HL-60 (cell line): ENCODE measurements around the gene PERCC1.

Experiments
- DNase-seq, 2 experiments: peaks; one replicate each; pipeline ENCODE4 v3.0.0-alpha.2; 2010 to 2020; ENCODE audit warnings: low read depth in 1 of 2, low spot score in 1 of 2
- H3K27ac ChIP-seq: fragments of 250-450 bp; sonication (Bioruptor Pico); replicated peaks from 2 replicates; pipeline ENCODE4 v1.5.1; 2020; ENCODE audit warnings: mild to moderate bottlenecking, moderate library complexity
- H3K27me3 ChIP-seq: fragments of 250-450 bp; sonication (Bioruptor Pico); 2 replicates; pipeline ENCODE4 v1.5.1; 2021; ENCODE audit warnings: mild to moderate bottlenecking, moderate library complexity; ENCODE audit not compliant: insufficient read depth, poor library complexity, severe bottlenecking
- H3K4me3 ChIP-seq: replicated peaks from 2 replicates; pipeline ENCODE4 v1.5.1; 2011; ENCODE audit warnings: mild to moderate bottlenecking, control low read depth, low read length; ENCODE audit not compliant: insufficient read depth
- GABPA ChIP-seq: IDR thresholded peaks from 2 replicates; pipeline ENCODE4 v1.6.1; 2012; ENCODE audit warnings: low read depth
- POLR2AphosphoS5 ChIP-seq: IDR thresholded peaks from 2 replicates; pipeline ENCODE4 v1.6.1; 2012; ENCODE audit warnings: low read depth
- SPI1 ChIP-seq: IDR thresholded peaks from 2 replicates; pipeline ENCODE4 v1.6.1; 2012; ENCODE audit warnings: low read depth, mild to moderate bottlenecking, borderline replicate concordance
- TF ChIP-seq, protein P1 (sequence below): IDR thresholded peaks from 2 replicates; pipeline ENCODE4 v1.6.1; 2012; ENCODE audit warnings: low read depth; ENCODE audit not compliant: insufficient replicate concordance
- TF ChIP-seq, protein P2 (sequence below): IDR thresholded peaks from one replicate; pipeline ENCODE4 v1.5.1; 2011; ENCODE audit warnings: low read length, control low read depth, inconsistent platforms; ENCODE audit not compliant: insufficient read depth

Gene PERCC1

DNA sequence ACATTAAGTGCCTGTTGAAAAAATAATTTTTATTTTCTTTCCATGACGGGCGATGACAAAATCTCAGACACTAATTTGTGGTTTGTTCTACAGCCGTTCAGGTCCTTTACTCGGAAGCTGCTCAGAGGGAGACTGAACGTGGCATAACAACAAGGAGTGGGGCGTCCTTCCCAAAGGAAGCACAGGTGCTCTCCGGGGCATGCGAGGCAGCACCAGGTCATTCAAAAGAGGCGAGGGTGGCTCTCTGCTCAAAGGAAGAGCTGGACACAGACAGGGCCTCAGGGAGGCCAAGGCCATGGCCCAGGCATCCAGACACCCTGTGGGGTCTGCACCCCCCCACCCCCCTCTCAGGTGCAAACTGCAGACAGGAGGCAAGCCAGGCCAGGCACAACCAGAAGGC lies 32.5 kb upstream of the PERCC1 start:
- Histone ChIP-seq H3K27ac (no peak overlapping the region), H3K4me3 (no peak overlapping the region), H3K27me3 (no peaks in the 10 kb centered on the region)
- TF ChIP-seq GABPA, result no peak
- TF ChIP-seq, protein P1, sequence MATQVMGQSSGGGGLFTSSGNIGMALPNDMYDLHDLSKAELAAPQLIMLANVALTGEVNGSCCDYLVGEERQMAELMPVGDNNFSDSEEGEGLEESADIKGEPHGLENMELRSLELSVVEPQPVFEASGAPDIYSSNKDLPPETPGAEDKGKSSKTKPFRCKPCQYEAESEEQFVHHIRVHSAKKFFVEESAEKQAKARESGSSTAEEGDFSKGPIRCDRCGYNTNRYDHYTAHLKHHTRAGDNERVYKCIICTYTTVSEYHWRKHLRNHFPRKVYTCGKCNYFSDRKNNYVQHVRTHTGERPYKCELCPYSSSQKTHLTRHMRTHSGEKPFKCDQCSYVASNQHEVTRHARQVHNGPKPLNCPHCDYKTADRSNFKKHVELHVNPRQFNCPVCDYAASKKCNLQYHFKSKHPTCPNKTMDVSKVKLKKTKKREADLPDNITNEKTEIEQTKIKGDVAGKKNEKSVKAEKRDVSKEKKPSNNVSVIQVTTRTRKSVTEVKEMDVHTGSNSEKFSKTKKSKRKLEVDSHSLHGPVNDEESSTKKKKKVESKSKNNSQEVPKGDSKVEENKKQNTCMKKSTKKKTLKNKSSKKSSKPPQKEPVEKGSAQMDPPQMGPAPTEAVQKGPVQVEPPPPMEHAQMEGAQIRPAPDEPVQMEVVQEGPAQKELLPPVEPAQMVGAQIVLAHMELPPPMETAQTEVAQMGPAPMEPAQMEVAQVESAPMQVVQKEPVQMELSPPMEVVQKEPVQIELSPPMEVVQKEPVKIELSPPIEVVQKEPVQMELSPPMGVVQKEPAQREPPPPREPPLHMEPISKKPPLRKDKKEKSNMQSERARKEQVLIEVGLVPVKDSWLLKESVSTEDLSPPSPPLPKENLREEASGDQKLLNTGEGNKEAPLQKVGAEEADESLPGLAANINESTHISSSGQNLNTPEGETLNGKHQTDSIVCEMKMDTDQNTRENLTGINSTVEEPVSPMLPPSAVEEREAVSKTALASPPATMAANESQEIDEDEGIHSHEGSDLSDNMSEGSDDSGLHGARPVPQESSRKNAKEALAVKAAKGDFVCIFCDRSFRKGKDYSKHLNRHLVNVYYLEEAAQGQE, result no peak
- TF ChIP-seq SPI1, result no peak
- TF ChIP-seq, protein P2, sequence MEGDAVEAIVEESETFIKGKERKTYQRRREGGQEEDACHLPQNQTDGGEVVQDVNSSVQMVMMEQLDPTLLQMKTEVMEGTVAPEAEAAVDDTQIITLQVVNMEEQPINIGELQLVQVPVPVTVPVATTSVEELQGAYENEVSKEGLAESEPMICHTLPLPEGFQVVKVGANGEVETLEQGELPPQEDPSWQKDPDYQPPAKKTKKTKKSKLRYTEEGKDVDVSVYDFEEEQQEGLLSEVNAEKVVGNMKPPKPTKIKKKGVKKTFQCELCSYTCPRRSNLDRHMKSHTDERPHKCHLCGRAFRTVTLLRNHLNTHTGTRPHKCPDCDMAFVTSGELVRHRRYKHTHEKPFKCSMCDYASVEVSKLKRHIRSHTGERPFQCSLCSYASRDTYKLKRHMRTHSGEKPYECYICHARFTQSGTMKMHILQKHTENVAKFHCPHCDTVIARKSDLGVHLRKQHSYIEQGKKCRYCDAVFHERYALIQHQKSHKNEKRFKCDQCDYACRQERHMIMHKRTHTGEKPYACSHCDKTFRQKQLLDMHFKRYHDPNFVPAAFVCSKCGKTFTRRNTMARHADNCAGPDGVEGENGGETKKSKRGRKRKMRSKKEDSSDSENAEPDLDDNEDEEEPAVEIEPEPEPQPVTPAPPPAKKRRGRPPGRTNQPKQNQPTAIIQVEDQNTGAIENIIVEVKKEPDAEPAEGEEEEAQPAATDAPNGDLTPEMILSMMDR, result no peak
- TF ChIP-seq POLR2AphosphoS5, result no peak
- no peak for DNase-seq

DNA sequence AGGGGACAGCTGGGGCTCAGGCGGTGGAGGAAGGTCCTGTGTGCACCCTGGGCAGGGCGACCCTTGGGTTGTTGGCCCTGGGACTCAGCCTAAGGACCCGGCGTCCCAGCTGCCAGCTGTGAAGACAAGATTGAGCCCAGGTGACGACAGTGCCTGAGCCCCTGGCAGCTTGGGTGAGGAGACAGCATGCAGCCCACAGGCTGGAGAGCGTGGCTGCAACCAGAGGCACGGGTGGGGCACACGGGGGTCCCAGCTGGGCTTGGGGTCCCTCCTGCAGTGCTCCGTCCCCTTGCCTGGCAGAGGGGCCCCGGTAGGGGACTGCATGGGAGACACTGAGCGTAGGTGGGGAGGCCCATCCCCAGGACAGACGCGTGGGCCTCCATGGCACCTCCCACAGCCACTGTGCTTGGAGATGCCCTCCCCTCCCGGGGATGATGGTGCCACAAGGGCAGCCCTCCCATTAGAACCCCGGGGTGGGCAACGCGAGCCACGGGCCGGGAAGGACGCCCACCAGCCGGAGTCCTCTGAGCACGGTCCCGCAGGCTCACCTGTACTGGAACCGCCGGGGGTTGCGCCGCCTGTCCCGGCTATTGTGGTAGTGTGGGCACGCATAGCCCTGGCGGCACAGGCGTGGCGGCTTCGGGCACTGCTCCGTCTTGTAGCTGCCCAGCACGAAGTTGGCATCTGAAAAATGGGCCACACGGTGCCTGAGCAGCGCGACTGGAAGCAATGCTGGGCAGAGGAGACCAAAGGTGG lies 31.9 kb upstream of the PERCC1 start:
- no peak for DNase-seq
- Histone ChIP-seq H3K27me3 (no peaks in the 10 kb centered on the region), H3K27ac (no peak overlapping the region), H3K4me3 (no peak overlapping the region)
- TF ChIP-seq GABPA, result no peak
- TF ChIP-seq, protein P1, result no peak
- no peak for TF ChIP-seq SPI1
- TF ChIP-seq POLR2AphosphoS5, result no peak
- TF ChIP-seq, protein P2, result no peak

DNA sequence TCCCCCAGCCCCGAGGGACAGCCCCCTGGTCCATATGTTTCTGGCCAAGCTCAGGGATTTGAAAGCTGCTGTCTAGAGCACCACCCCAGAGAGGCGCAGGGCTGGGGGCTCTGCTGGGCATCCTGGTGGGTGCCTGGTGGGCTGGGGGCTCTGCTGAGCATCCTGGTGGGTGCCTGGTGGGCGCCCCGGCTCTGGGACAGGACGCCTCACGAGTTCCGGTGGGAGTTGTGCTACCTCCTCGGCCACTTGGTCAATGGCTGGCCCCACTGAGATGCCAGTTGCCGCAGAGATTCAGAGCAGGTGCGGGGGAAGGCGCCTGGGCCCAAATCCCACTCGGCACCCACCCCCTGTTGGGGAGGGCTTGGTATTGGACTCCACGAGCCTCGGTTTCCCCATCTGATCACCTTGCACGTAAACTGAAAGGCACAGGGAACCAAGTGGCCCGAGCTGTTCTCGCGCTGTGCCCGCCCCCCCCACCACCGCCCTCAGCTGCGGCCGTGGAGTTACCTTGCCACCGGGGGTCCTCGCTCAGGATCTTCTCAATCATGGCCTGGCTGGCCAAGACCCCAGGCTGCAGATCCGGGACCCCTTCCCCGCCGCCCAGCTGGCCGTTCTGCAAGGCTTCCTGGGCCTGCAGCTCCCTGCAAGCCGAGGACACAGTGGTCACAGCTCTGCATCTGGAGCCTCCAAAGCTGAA lies 29.7 kb upstream of the PERCC1 start:
- no peak for TF ChIP-seq SPI1
- no peak for DNase-seq
- Histone ChIP-seq H3K27me3 (no peaks in the 10 kb centered on the region), H3K4me3 (no peak overlapping the region), H3K27ac (no peak overlapping the region)

DNA sequence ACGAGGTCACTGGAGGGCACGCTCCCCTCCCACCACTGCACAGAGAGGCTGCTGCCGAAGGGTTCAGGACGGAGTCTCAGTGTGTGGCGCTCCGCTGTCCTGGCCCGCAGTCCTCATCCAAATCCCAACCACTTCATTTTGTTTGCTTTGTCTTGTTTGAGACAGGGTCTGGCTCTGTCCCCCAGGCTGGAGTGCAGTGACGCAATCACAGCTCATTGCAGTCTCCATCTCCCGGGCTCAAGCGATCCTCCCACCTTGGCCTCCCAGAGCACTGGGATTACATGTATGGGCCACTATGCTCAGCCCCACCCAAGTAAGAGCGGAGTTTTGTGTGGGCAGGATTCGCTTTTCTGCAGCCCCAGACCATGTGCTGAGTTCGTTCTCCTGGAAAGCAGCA lies 29.1 kb upstream of the PERCC1 start:
- TF ChIP-seq SPI1 (no peak), POLR2AphosphoS5 (no peak), GABPA (no peak)
- TF ChIP-seq, protein P2, result no peak
- TF ChIP-seq, protein P1, result no peak
- Histone ChIP-seq H3K27me3 (no peaks in the 10 kb centered on the region), H3K27ac (no peak overlapping the region), H3K4me3 (no peak overlapping the region)
- DNase-seq, result no peak
